H1 (cell line): ENCODE data around the gene UBA3. TPM values are rescaled to one million over a fixed set of nuclear protein-coding genes. Genes with fewer than 3 reads are reported as not detected.

Experiments used
- CTCF ChIA-PET: fragments of 300-600 bp; sonication (Branson Sonifier 250); formaldehyde crosslinking; loops from one replicate; lab custom pipeline; 2021; ENCODE audit not compliant: partially characterized antibody; lab: Charles Lee
- POLR2A ChIA-PET: fragments of 300-600 bp; sonication (Branson Sonifier 250); formaldehyde crosslinking; loops from one replicate; lab custom pipeline; 2021; ENCODE audit warnings: inconsistent platforms; ENCODE audit not compliant: partially characterized antibody; lab: Charles Lee
- DNase-seq, 2 experiments: peaks; one replicate each; pipeline versions ENCODE4 v3.0.0 to v3.0.0-alpha.2; 2010 to 2022; ENCODE audit warnings: low spot score in 2 of 2, low read depth in 1 of 2, mixed read lengths in 1 of 2
- FAIRE-seq: peaks from 2 replicates; lab custom pipeline; 2011; peaks lifted over from hg19 to GRCh38; lab: Jason Lieb, UNC
- H2AFZ ChIP-seq: 2 replicates; pipeline ENCODE4 v1.8.1; 2012; ENCODE audit warnings: low read length, inconsistent platforms
- H2AK5ac ChIP-seq: 2 replicates; pipeline ENCODE4 v1.6.1; 2013; ENCODE audit warnings: low read depth, low read length
- H2BK120ac ChIP-seq: replicated peaks from 2 replicates; pipeline ENCODE3; 2013; ENCODE audit warnings: low read depth, low read length, inconsistent platforms
- H2BK12ac ChIP-seq: 2 replicates; pipeline ENCODE4 v1.6.1; 2013; ENCODE audit warnings: low read depth, low read length
- H2BK15ac ChIP-seq: 2 replicates; pipeline ENCODE4 v1.6.1; 2013; ENCODE audit warnings: low read length
- H2BK20ac ChIP-seq: 2 replicates; pipeline ENCODE4 v1.6.1; 2013; ENCODE audit warnings: low read length
- H2BK5ac ChIP-seq: 2 replicates; pipeline ENCODE4 v1.6.1; 2013; ENCODE audit warnings: low read depth, low read length
- H3K14ac ChIP-seq: 2 replicates; pipeline ENCODE4 v1.6.1; 2013; ENCODE audit warnings: inconsistent platforms; ENCODE audit not compliant: insufficient read length
- H3K18ac ChIP-seq: 2 replicates; pipeline ENCODE4 v1.6.1; 2013; ENCODE audit warnings: low read length; ENCODE audit errors: extremely low read depth
- H3K23ac ChIP-seq: 2 replicates; pipeline ENCODE4 v1.6.1; 2013; ENCODE audit warnings: inconsistent platforms; ENCODE audit not compliant: insufficient read length
- H3K23me2 ChIP-seq: 2 replicates; pipeline ENCODE4 v1.6.1; 2013; ENCODE audit warnings: low read depth, low read length
- H3K27ac ChIP-seq: 2 replicates; pipeline ENCODE4 v1.6.1; 2011; ENCODE audit warnings: low read depth, low read length, inconsistent platforms
- H3K27me3 ChIP-seq, 4 experiments: replicated peaks in 1 of 4; 1 replicate in 1 of 4; 2 replicates in 3 of 4; pipeline versions ENCODE4 v1.6.1 to v1.8.1; 2011 to 2013; ENCODE audit warnings: low read length in 3 of 4, mild to moderate bottlenecking in 3 of 4, inconsistent platforms in 2 of 4, mixed read lengths in 2 of 4, moderate library complexity in 1 of 4; ENCODE audit not compliant: control insufficient read depth in 3 of 4, insufficient read depth in 3 of 4; ENCODE audit errors: extremely low read depth in 1 of 4
- H3K36me3 ChIP-seq, 4 experiments: 2 replicates each; pipeline versions ENCODE4 v1.6.1 to v1.8.1; 2011 to 2013; ENCODE audit warnings: mild to moderate bottlenecking in 4 of 4, low read length in 3 of 4, moderate library complexity in 2 of 4, control low read depth in 1 of 4, inconsistent platforms in 1 of 4; ENCODE audit not compliant: insufficient read depth in 4 of 4, control insufficient read depth in 2 of 4
- H3K4ac ChIP-seq: replicated peaks from 2 replicates; pipeline ENCODE3; 2013; ENCODE audit warnings: low read length, low read depth, mixed read lengths, inconsistent platforms; ENCODE audit not compliant: insufficient read length
- H3K4me1 ChIP-seq, 4 experiments: replicated peaks in 1 of 4; 1 replicate in 1 of 4; 2 replicates in 3 of 4; pipeline versions ENCODE4 v1.6.1 to v1.8.1; 2011 to 2013; ENCODE audit warnings: low read length in 3 of 4, inconsistent platforms in 2 of 4, mixed read lengths in 1 of 4; ENCODE audit not compliant: insufficient read depth in 4 of 4, control insufficient read depth in 3 of 4
- H3K4me2 ChIP-seq, 2 experiments: 2 replicates each; pipeline versions ENCODE4 v1.6.1 to v1.8.1; 2011 to 2013; ENCODE audit warnings: low read depth in 2 of 2, low read length in 2 of 2, control low read depth in 1 of 2, inconsistent platforms in 1 of 2, mild to moderate bottlenecking in 1 of 2; ENCODE audit not compliant: insufficient read depth in 1 of 2
- H3K4me3 ChIP-seq, 4 experiments: fragments of 200-600, 300-600 bp in 1 of 4; sonication (generic), shearing (Covaris generic), sonication (Bioruptor Twin) in 1 of 4; 2 replicates each; pipeline versions ENCODE4 v1.5.1 to v1.8.1; 2011 to 2016; ENCODE audit warnings: low read length in 4 of 4, low read depth in 3 of 4, control low read depth in 2 of 4, inconsistent platforms in 2 of 4, mild to moderate bottlenecking in 2 of 4, mixed read lengths in 1 of 4, moderate library complexity in 1 of 4; ENCODE audit not compliant: insufficient read depth in 2 of 4; ENCODE audit errors: extremely low read depth in 1 of 4
- H3K56ac ChIP-seq: replicated peaks from 2 replicates; pipeline ENCODE3; 2013; ENCODE audit warnings: low read depth, mild to moderate bottlenecking, mixed read lengths, low read length, inconsistent platforms; ENCODE audit not compliant: insufficient read length
- H3K79me1 ChIP-seq: 2 replicates; pipeline ENCODE4 v1.6.1; 2013; ENCODE audit warnings: low read depth, low read length, control low read depth
- H3K79me2 ChIP-seq, 2 experiments: 2 replicates each; pipeline versions ENCODE4 v1.6.1 to v1.8.1; 2012 to 2013; ENCODE audit warnings: low read length in 2 of 2, mild to moderate bottlenecking in 2 of 2, inconsistent platforms in 1 of 2; ENCODE audit not compliant: insufficient read depth in 2 of 2, control insufficient read depth in 1 of 2
- H3K9ac ChIP-seq, 4 experiments: replicated peaks in 1 of 4; 1 replicate in 1 of 4; 2 replicates in 3 of 4; pipeline versions ENCODE4 v1.6.1 to v1.8.1; 2011 to 2013; ENCODE audit warnings: low read depth in 3 of 4, low read length in 3 of 4, control low read depth in 2 of 4, mild to moderate bottlenecking in 2 of 4, moderate library complexity in 2 of 4, inconsistent platforms in 1 of 4; ENCODE audit errors: extremely low read depth in 1 of 4
- H3K9me3 ChIP-seq, 2 experiments: 2 replicates each; pipeline versions ENCODE4 v1.6.1 to v1.8.1; 2012 to 2013; ENCODE audit warnings: mild to moderate bottlenecking in 2 of 2, moderate library complexity in 2 of 2, control low read depth in 1 of 2, inconsistent platforms in 1 of 2, low read depth in 1 of 2, low read length in 1 of 2, mixed read lengths in 1 of 2; ENCODE audit not compliant: insufficient read depth in 2 of 2
- H4K20me1 ChIP-seq, 2 experiments: replicated peaks in 1 of 2; 2 replicates each; pipeline versions ENCODE3 to v1.8.1; 2011 to 2013; ENCODE audit warnings: inconsistent platforms in 2 of 2, low read length in 2 of 2, mild to moderate bottlenecking in 1 of 2; ENCODE audit not compliant: insufficient read depth in 2 of 2, control insufficient read depth in 1 of 2
- H4K5ac ChIP-seq: 2 replicates; pipeline ENCODE4 v1.6.1; 2013; ENCODE audit warnings: low read length, low read depth, mixed read lengths, inconsistent platforms; ENCODE audit not compliant: insufficient read length
- H4K8ac ChIP-seq: 2 replicates; pipeline ENCODE4 v1.8.0; 2013; ENCODE audit warnings: mild to moderate bottlenecking, moderate library complexity, low read length, inconsistent platforms; ENCODE audit not compliant: insufficient read depth; ENCODE audit errors: extremely low read depth
- H4K91ac ChIP-seq: replicated peaks from 2 replicates; pipeline ENCODE3; 2013; ENCODE audit warnings: low read length, mixed read lengths, inconsistent platforms; ENCODE audit not compliant: insufficient read length
- KDM1A ChIP-seq: fragments of 200-600, 300-600 bp; sonication (generic); IDR thresholded peaks from 2 replicates; pipeline ENCODE4 v1.7.1; 2016; ENCODE audit warnings: mild to moderate bottlenecking, low read length, borderline replicate concordance
- PHF8 ChIP-seq: fragments of 200-600 bp; sonication (generic); conservative IDR thresholded peaks from 2 replicates; pipeline ENCODE4 v1.7.1; 2012; ENCODE audit warnings: low read depth, mild to moderate bottlenecking, inconsistent platforms, low read length, moderate library complexity
- POLR2AphosphoS5 ChIP-seq: IDR thresholded peaks from 2 replicates; pipeline ENCODE4 v1.6.1; 2011; ENCODE audit warnings: low read depth, low read length
- RBBP5 ChIP-seq: IDR thresholded peaks from 2 replicates; pipeline ENCODE4 v1.7.1; 2012; ENCODE audit warnings: low read depth, mild to moderate bottlenecking, inconsistent platforms, low read length, moderate library complexity, borderline replicate concordance
- WGBS, 2 experiments: shearing (Covaris generic) in 1 of 2; methylation state at CpG; one replicate each; pipeline versions ENCODE4 v1.1.6 to v1.1.7; 2013 to 2015; ENCODE audit warnings: low lambda C conversion rate in 2 of 2, mixed read lengths in 2 of 2, inconsistent platforms in 1 of 2, low coverage in 1 of 2, missing lambda C conversion rate in 1 of 2; ENCODE audit not compliant: insufficient replicate concordance in 2 of 2, insufficient coverage in 1 of 2, insufficient read length in 1 of 2; ENCODE audit errors: extremely low coverage in 1 of 2, missing lambda C conversion rate in 1 of 2; 5-methylcytosine and 5-hydroxymethylcytosine counted together
- polyA plus RNA-seq, 7 experiments: library from polyadenylated mRNA; depleted of rRNA in 3 of 7; stranded (reverse) in 5 of 7; unstranded in 2 of 7; fragments of >200 nt in 5 of 7; fragments of 200-250 nt in 2 of 7; gene quantifications; 1 replicate in 5 of 7; 2 replicates in 1 of 7; 4 replicates in 1 of 7; pipeline versions ENCODE4 v1.2.1 to v1.2.3, GENCODE V29; 2011 to 2013; ENCODE audit warnings: missing spikeins in 2 of 7, mixed read lengths in 2 of 7
- total RNA-seq: library from RNA; stranded (reverse); fragmentation: NEBNext Ultra II Directional; extraction: Animal tissue kit (Norgen Biotek cat#: 25700); gene quantifications from 2 replicates; pipeline ENCODE4 v1.2.1, GENCODE V29; 2021
- TF ChIP-seq, protein P1 (sequence below): IDR thresholded peaks from 2 replicates; pipeline ENCODE4 v1.6.1; 2012; ENCODE audit warnings: inconsistent platforms

Gene UBA3
- total and polyA plus RNA-seq, 2 of the 8 experiments (the other 6 are each of a cell fraction or from before 2014, with no cell fraction given) = 40.8 to 97.8 TPM

DNA sequence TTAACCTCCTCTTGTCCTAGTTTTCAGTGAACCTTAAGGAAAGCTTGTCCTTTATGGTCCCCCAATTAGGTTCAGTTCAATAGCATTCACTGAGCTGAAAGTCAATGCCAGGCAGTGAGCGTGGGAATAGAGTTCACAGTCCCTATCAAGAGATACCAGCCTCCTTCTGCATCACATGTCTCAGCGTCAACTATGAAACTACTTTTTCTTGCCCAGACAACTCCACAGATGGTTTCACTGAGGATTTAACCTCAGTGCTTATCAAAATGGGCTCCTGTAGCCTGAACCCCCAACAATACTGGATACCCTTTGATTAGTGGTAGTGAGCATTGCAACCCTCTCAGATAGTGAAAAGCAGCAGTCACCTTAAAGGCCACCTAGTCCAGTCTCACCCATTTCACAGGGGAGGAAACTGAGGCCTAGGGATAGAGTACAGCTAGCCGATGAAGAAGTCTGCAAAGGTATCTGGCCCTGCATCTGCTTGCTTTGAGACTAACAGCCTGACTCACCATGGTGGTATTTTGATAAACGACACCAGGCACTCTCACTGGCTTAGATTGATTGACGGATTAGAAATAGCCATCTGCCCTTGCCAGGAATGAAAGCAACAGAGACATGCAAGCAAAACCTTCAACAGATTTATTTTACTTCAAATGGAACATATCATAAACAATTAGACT lies 1.6 kb upstream of the UBA3 start:
- Histone ChIP-seq H3K18ac (no peak overlapping the region), H3K79me1 (peaks cover 2% of the 10 kb centered on the region; the same call in 1 of the 2 replicates), H3K9me3 (no peaks in the 10 kb centered on the region), H3K36me3 (no peaks in the 10 kb centered on the region), H2BK120ac (no peak overlapping the region), H3K4me3 (no peak overlapping the region), H3K27me3 (no peaks in the 10 kb centered on the region), H2AFZ (no peak overlapping the region), H3K4ac (no peak overlapping the region), H2BK20ac (no peak overlapping the region), H2BK15ac (no peak overlapping the region), H3K23ac (no peak overlapping the region), H3K56ac (no peak overlapping the region), H3K4me1 (peaks cover 5 to 15% (median 11%) of the 10 kb centered on the region in 4 experiments), H3K9ac (no peak overlapping the region), H4K20me1 (no peaks in the 10 kb centered on the region), H3K4me2 (no peak overlapping the region), H3K79me2 (peaks cover 0 to 25% of the 10 kb centered on the region in 2 experiments; a peak in 2 of 4 replicates), H2AK5ac (no peak overlapping the region), H4K5ac (no peak overlapping the region), H2BK5ac (no peak overlapping the region), H3K27ac (no peak overlapping the region), H4K8ac (no peak overlapping the region), H3K14ac (no peak overlapping the region), H2BK12ac (no peak overlapping the region), H3K23me2 (peaks cover 8% of the 10 kb centered on the region), H4K91ac (no peak overlapping the region)
- no peak for DNase-seq
- ChIA-PET CTCF (interaction anchor here (0.7 to 1.5 kb wide), 2 partner anchors 39 to 67 kb away, joined by 3 to 4 read pairs; no protein-coding TSS in a partner anchor), POLR2A (no interaction called here)
- 81% methylated on average over 5 of the region's 5 CpGs; no CpG with 5 or more reads in 1 of the 2 experiments for WGBS, 2 experiments
- FAIRE-seq = no peak
- TF ChIP-seq KDM1A (peak; percentile 53; the same call in 1 of the 2 replicates), POLR2AphosphoS5 (no peak), RBBP5 (no peak), PHF8 (no peak)
- TF ChIP-seq, protein P1, sequence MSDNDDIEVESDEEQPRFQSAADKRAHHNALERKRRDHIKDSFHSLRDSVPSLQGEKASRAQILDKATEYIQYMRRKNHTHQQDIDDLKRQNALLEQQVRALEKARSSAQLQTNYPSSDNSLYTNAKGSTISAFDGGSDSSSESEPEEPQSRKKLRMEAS = no peak
